Neutrophil (primary cell): ENCODE results near the gene ZNF664.

Source experiments
- H3K27ac ChIP-seq: fragments of 200-600 bp; sonication (generic); 2 replicates; pipeline ENCODE4 v1.5.1; 2016; ENCODE audit warnings: mild to moderate bottlenecking, moderate library complexity
- H3K27me3 ChIP-seq: fragments of 200-600 bp; sonication (generic); 2 replicates; pipeline ENCODE4 v1.6.0; 2016; ENCODE audit warnings: mild to moderate bottlenecking
- H3K36me3 ChIP-seq: fragments of 200-600 bp; sonication (generic); 2 replicates; pipeline ENCODE4 v1.5.1; 2017
- H3K4me1 ChIP-seq, 2 experiments: fragments of 200-600 bp in 1 of 2; sonication (generic) in 1 of 2; 1 replicate in 1 of 2; 2 replicates in 1 of 2; pipeline versions ENCODE4 v1.5.1 to v1.6.1; 2013 to 2016; ENCODE audit warnings: low read depth in 1 of 2, low read length in 1 of 2, mild to moderate bottlenecking in 1 of 2, moderate library complexity in 1 of 2; ENCODE audit not compliant: control insufficient read depth in 1 of 2, insufficient read depth in 1 of 2
- H3K4me3 ChIP-seq, 2 experiments: fragments of 200-600 bp in 1 of 2; sonication (generic) in 1 of 2; 1 replicate in 1 of 2; 2 replicates in 1 of 2; pipeline ENCODE4 v1.5.1; 2013 to 2016; ENCODE audit warnings: low read depth in 1 of 2, low read length in 1 of 2, mild to moderate bottlenecking in 1 of 2, moderate library complexity in 1 of 2
- H3K9me3 ChIP-seq: fragments of 200-600 bp; sonication (generic); 2 replicates; pipeline ENCODE4 v1.5.1; 2016
- TF ChIP-seq, protein P1 (sequence below): fragments of 200-600 bp; sonication (generic); IDR thresholded peaks from 2 replicates; pipeline ENCODE4 v1.5.1; 2016; ENCODE audit warnings: antibody characterized with exemption

Gene ZNF664

DNA sequence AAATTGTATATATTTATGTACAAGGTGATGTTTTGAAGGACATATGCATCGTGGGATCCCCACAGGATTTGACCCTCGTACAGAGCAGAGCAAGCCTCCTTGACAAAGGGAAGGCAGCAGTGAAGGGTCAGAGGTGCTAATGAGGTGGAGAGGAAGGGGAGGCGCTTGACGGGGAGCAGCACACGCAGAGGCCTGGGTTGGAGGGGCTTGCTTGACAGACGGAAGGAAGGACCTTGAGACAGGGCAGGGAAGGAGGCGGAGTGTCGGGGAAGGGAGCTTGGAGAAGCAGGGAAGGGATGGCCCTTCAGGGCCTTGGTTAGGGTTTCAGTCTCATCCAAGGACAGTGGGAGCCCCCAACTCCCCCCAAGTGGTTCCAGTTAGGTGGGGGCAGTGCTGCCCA, 52.6 kb downstream of the ZNF664 start:
- Histone ChIP-seq H3K9me3 (no peaks in the 10 kb centered on the region), H3K27me3 (no peaks in the 10 kb centered on the region), H3K4me1 (no peaks in the 10 kb centered on the region), H3K36me3 (no peaks in the 10 kb centered on the region), H3K27ac (no peak overlapping the region), H3K4me3 (no peak overlapping the region)
- TF ChIP-seq, protein P1, sequence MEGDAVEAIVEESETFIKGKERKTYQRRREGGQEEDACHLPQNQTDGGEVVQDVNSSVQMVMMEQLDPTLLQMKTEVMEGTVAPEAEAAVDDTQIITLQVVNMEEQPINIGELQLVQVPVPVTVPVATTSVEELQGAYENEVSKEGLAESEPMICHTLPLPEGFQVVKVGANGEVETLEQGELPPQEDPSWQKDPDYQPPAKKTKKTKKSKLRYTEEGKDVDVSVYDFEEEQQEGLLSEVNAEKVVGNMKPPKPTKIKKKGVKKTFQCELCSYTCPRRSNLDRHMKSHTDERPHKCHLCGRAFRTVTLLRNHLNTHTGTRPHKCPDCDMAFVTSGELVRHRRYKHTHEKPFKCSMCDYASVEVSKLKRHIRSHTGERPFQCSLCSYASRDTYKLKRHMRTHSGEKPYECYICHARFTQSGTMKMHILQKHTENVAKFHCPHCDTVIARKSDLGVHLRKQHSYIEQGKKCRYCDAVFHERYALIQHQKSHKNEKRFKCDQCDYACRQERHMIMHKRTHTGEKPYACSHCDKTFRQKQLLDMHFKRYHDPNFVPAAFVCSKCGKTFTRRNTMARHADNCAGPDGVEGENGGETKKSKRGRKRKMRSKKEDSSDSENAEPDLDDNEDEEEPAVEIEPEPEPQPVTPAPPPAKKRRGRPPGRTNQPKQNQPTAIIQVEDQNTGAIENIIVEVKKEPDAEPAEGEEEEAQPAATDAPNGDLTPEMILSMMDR: no peak

- TF ChIP-seq, protein P1: no peak
- Histone ChIP-seq H3K4me3 (no peak overlapping the region), H3K27me3 (no peaks in the 10 kb centered on the region), H3K9me3 (no peaks in the 10 kb centered on the region), H3K4me1 (no peaks in the 10 kb centered on the region), H3K27ac (no peak overlapping the region), H3K36me3 (no peaks in the 10 kb centered on the region)
Observed at GRCh38 chr12:124026755-124027745, 54.0 kb downstream of the ZNF664 start.

GRCh38 chr12:124027753-124028554, 54.9 kb downstream of the ZNF664 start:
- TF ChIP-seq, protein P1: no peak
- Histone ChIP-seq H3K27ac (no peak overlapping the region), H3K27me3 (no peaks in the 10 kb centered on the region), H3K36me3 (no peaks in the 10 kb centered on the region), H3K4me1 (no peaks in the 10 kb centered on the region), H3K9me3 (no peaks in the 10 kb centered on the region), H3K4me3 (no peak overlapping the region)

DNA sequence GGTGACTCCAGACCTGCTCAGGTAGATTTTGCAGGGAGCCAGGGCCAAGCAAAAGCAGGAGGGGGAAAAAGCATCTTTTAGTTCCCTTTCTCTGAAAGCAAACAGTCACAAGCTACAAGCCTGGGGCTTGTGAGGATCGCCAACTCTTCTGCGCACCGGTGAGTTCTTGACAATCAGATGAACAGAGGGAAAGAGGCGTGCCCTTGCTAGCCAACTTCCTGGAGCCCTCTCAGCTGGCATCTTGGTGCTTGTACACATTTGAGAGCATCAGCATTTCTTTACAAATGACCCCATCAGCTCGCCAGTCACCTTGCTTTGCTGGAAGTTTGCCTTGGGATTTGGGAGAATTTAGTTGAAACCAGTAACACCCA, 55.5 kb downstream of the ZNF664 start:
- Histone ChIP-seq H3K27ac (no peak overlapping the region), H3K4me3 (no peak overlapping the region), H3K9me3 (no peaks in the 10 kb centered on the region), H3K4me1 (no peaks in the 10 kb centered on the region), H3K27me3 (no peaks in the 10 kb centered on the region), H3K36me3 (no peaks in the 10 kb centered on the region)
- TF ChIP-seq, protein P1: no peak

- Histone ChIP-seq H3K36me3 (no peaks in the 10 kb centered on the region), H3K4me3 (no peak overlapping the region), H3K9me3 (no peaks in the 10 kb centered on the region), H3K4me1 (no peaks in the 10 kb centered on the region), H3K27ac (no peak overlapping the region), H3K27me3 (no peaks in the 10 kb centered on the region)
- TF ChIP-seq, protein P1: no peak
Observed at GRCh38 chr12:124030008-124030407, 57.0 kb downstream of the ZNF664 start.
